Parathyroid adenoma (tissue), 2 donors: ENCODE data around the gene LUC7L2.
"Not testable (repeated sequence)": the region's sequence is repeated elsewhere in the genome, so short reads cannot be mapped to it uniquely, and the experiment has no call there.

Experiments used
- H2AFZ ChIP-seq: fragments of 300-600 bp; sonication (generic); one replicate; pipeline ENCODE4 v1.7.0; 2017; ENCODE audit warnings: antibody characterized with exemption, mild to moderate bottlenecking
- H3K27ac ChIP-seq: fragments of 300-600 bp; sonication (generic); one replicate; pipeline ENCODE4 v1.7.0; 2017
- H3K27me3 ChIP-seq: fragments of 300-600 bp; sonication (generic); one replicate; pipeline ENCODE4 v1.7.0; 2017; ENCODE audit warnings: low read length; ENCODE audit not compliant: control insufficient read depth, insufficient read depth
- H3K36me3 ChIP-seq: fragments of 300-600 bp; sonication (generic); one replicate; pipeline ENCODE4 v1.7.0; 2017; ENCODE audit warnings: low read length; ENCODE audit not compliant: control insufficient read depth, insufficient read depth
- H3K4me1 ChIP-seq: fragments of 300-600 bp; sonication (generic); one replicate; pipeline ENCODE4 v1.7.0; 2017; ENCODE audit warnings: control low read depth
- H3K4me2 ChIP-seq: fragments of 300-600 bp; sonication (generic); one replicate; pipeline ENCODE4 v1.7.0; 2017; ENCODE audit warnings: low read length
- H3K4me3 ChIP-seq: fragments of 300-600 bp; sonication (generic); one replicate; pipeline ENCODE4 v1.7.0; 2017; ENCODE audit warnings: low read depth, low read length
- H3K79me2 ChIP-seq: fragments of 300-600 bp; sonication (generic); one replicate; pipeline ENCODE4 v1.7.0; 2017; ENCODE audit warnings: control low read depth
- H3K9ac ChIP-seq: fragments of 300-600 bp; sonication (generic); one replicate; pipeline ENCODE4 v1.7.0; 2017; ENCODE audit warnings: mild to moderate bottlenecking
- H3K9me3 ChIP-seq: fragments of 300-600 bp; sonication (generic); one replicate; pipeline ENCODE4 v1.7.0; 2017; ENCODE audit warnings: low read length; ENCODE audit not compliant: control insufficient read depth
- CTCF ChIP-seq: fragments of 300-600 bp; sonication (generic); IDR thresholded peaks from one replicate; pipeline ENCODE4 v1.7.0; 2017; ENCODE audit warnings: antibody characterized with exemption, mild to moderate bottlenecking
- donor health status: primary hyperparathyroidism.

Gene LUC7L2

GRCh38 chr7:139427029-139427420, 67.3 kb downstream of the LUC7L2 start:
- H3K27ac ChIP-seq = no peak overlapping the region

GRCh38 chr7:139427788-139428187, 68.1 kb downstream of the LUC7L2 start:
- Histone ChIP-seq H3K36me3 (no peaks in the 10 kb centered on the region), H3K9me3 (no peaks in the 10 kb centered on the region), H3K4me1 (peaks cover 10% of the 10 kb centered on the region), H2AFZ (no peak overlapping the region), H3K27ac (no peak overlapping the region), H3K79me2 (no peaks in the 10 kb centered on the region), H3K9ac (no peak overlapping the region), H3K4me3 (no peak overlapping the region), H3K27me3 (no peaks in the 10 kb centered on the region), H3K4me2 (no peak overlapping the region)
- no peak for TF ChIP-seq CTCF

More at GRCh38 chr7:139427029-139427420, 67.3 kb downstream of the LUC7L2 start:
- no peaks in the 10 kb centered on the region for H3K27me3 ChIP-seq
- no peak overlapping the region for H2AFZ ChIP-seq
- H3K79me2 ChIP-seq = no peaks in the 10 kb centered on the region
- peaks cover 10% of the 10 kb centered on the region for H3K4me1 ChIP-seq
- H3K36me3 ChIP-seq = no peaks in the 10 kb centered on the region
- no peak overlapping the region for H3K9ac ChIP-seq
- no peak overlapping the region for H3K4me3 ChIP-seq
- no peak overlapping the region for H3K4me2 ChIP-seq
- no peaks in the 10 kb centered on the region for H3K9me3 ChIP-seq
- TF ChIP-seq CTCF = no peak

GRCh38 chr7:139429735-139430134, 70.0 kb downstream of the LUC7L2 start:
- not testable (repeated sequence) for H3K9ac ChIP-seq, H3K4me2 ChIP-seq, H3K27ac ChIP-seq, H3K79me2 ChIP-seq, H3K9me3 ChIP-seq, H2AFZ ChIP-seq, H3K36me3 ChIP-seq, H3K4me3 ChIP-seq, H3K27me3 ChIP-seq
- H3K4me1 ChIP-seq = peaks cover 10% of the 10 kb centered on the region

GRCh38 chr7:139430443-139430842, 70.7 kb downstream of the LUC7L2 start:
- no peaks in the 10 kb centered on the region for H3K9me3 ChIP-seq
- no peak overlapping the region for H2AFZ ChIP-seq
- H3K4me3 ChIP-seq = no peak overlapping the region
- peak overlapping the region; percentile 5 for H3K27ac ChIP-seq
- no peaks in the 10 kb centered on the region for H3K36me3 ChIP-seq
- H3K4me1 ChIP-seq = peaks cover 10% of the 10 kb centered on the region
- H3K4me2 ChIP-seq = no peak overlapping the region
- no peak for TF ChIP-seq CTCF
- no peaks in the 10 kb centered on the region for H3K27me3 ChIP-seq
- no peaks in the 10 kb centered on the region for H3K79me2 ChIP-seq
- H3K9ac ChIP-seq = no peak overlapping the region

GRCh38 chr7:139431010-139431409, 71.3 kb downstream of the LUC7L2 start:
- Histone ChIP-seq H3K9me3 (no peaks in the 10 kb centered on the region), H3K9ac (no peak overlapping the region), H3K36me3 (no peaks in the 10 kb centered on the region), H3K79me2 (no peaks in the 10 kb centered on the region), H2AFZ (no peak overlapping the region), H3K4me3 (no peak overlapping the region), H3K4me2 (peak overlapping the region; percentile 33), H3K27ac (peak overlapping the region; percentile 5), H3K27me3 (no peaks in the 10 kb centered on the region), H3K4me1 (peaks cover 10% of the 10 kb centered on the region)
- TF ChIP-seq CTCF = no peak
